ENCODE data around the gene NIM1K. TPM values are rescaled to one million over a fixed set of nuclear protein-coding genes. Genes with fewer than 3 reads are reported as not detected.

The NIM1K gene
- total and polyA plus RNA-seq, 2 of the 13 experiments (the other 11 are each of a cell fraction or from before 2014, with no cell fraction given) = 0.04 TPM; not detected in 1

- peak; percentile 96 for TF ChIP-seq ZNF788 (CRISPR knock-in tag; IDR thresholded peaks at IDR 0.05; ENCODE audit: borderline replicate concordance)
- TF ChIP-seq HMGA1 (CRISPR knock-in tag; conservative IDR thresholded peaks at IDR 0.05) = no peak
- TF ChIP-seq HMGXB4 (CRISPR knock-in tag; IDR thresholded peaks at IDR 0.05; ENCODE audit: borderline replicate concordance in 1 of 2, low read depth in 1 of 2) = peak; percentile 59 to 85; a peak in 3 of 4 replicates
- TF ChIP-seq TFDP1 (CRISPR knock-in tag; IDR thresholded peaks at IDR 0.05; ENCODE audit: borderline replicate concordance) = peak; percentile 29; the same call in 1 of the 2 replicates
- TF ChIP-seq ZNF501 (CRISPR knock-in tag; IDR thresholded peaks at IDR 0.05) = peak; percentile 87
- no peak; the same call in 1 of the 2 replicates for TF ChIP-seq KLF15 (CRISPR knock-in tag; IDR thresholded peaks at IDR 0.05; ENCODE audit: borderline replicate concordance)
- TF ChIP-seq SETDB1 (CRISPR knock-in tag; IDR thresholded peaks at IDR 0.05; ENCODE audit: borderline replicate concordance) = no peak
- peak; percentile 72 for TF ChIP-seq THAP11 (CRISPR knock-in tag; IDR thresholded peaks at IDR 0.05)
- TF ChIP-seq ZNF337 (CRISPR knock-in tag; IDR thresholded peaks at IDR 0.05; ENCODE audit: borderline replicate concordance, low read depth) = 0 out of 2 replicates have a peak, but pooled peaks have one; percentile 67
- TF ChIP-seq KLF6 (CRISPR knock-in tag; IDR thresholded peaks at IDR 0.05) = peak; percentile 97
- no peak for TF ChIP-seq ZNF670 (CRISPR knock-in tag; IDR thresholded peaks at IDR 0.05; ENCODE audit: borderline replicate concordance)
- TF ChIP-seq SMYD3 (CRISPR knock-in tag; IDR thresholded peaks at IDR 0.05) = no peak
- 0 out of 2 replicates have a peak, but pooled peaks have one; percentile 74 for TF ChIP-seq ZNF616 (CRISPR knock-in tag; IDR thresholded peaks at IDR 0.05; ENCODE audit: low read depth)
- TF ChIP-seq ZNF614 (CRISPR knock-in tag; IDR thresholded peaks at IDR 0.05; ENCODE audit: borderline replicate concordance) = 0 out of 2 replicates have a peak, but pooled peaks have one; percentile 38
- TF ChIP-seq MBNL3 (CRISPR knock-in tag; conservative IDR thresholded peaks at IDR 0.05) = no peak
- no peak for TF ChIP-seq DNMT1 (CRISPR knock-in tag; IDR thresholded peaks at IDR 0.05)
- TF ChIP-seq ZSCAN9 (CRISPR knock-in tag; IDR thresholded peaks at IDR 0.05; ENCODE audit: borderline replicate concordance) = peak; percentile 77
- peak; percentile 76; the same call in 1 of the 2 replicates for TF ChIP-seq ZNF225 (CRISPR knock-in tag; IDR thresholded peaks at IDR 0.05)
- TF ChIP-seq ZNF296 (CRISPR knock-in tag; conservative IDR thresholded peaks at IDR 0.05) = no peak
- no peak for TF ChIP-seq MEIS1 (CRISPR knock-in tag; IDR thresholded peaks at IDR 0.05; ENCODE audit: borderline replicate concordance)
These were observed 121.2 kb downstream of the NIM1K start, which contains the start of gene HMGCS1 (continued) for GRCh38 chr5:43313035-43313853.
